Breast epithelium (tissue), 4 donors: ENCODE data around the gene ZFHX2. TPM values are rescaled to one million over a fixed set of nuclear protein-coding genes. Genes with fewer than 3 reads are reported as not detected.

ENCODE experiments used
- DNase-seq, 2 donors: peaks; one replicate each; pipeline ENCODE4 v3.0.0-alpha.2; 2019; ENCODE audit warnings: low spot score in 2 of 2
- H3K27ac ChIP-seq, 2 donors: fragments of 200-600 bp; sonication (generic) in 1 of 2; one replicate each; pipeline ENCODE4 v1.5.1; 2016 to 2019; ENCODE audit warnings: mild to moderate bottlenecking in 1 of 2
- H3K27me3 ChIP-seq, 2 donors: fragments of 200-600 bp; sonication (generic) in 1 of 2; one replicate each; pipeline versions ENCODE4 v1.5.1 to v1.6.0; 2017 to 2019; ENCODE audit warnings: control low read depth in 1 of 2, mild to moderate bottlenecking in 1 of 2
- H3K36me3 ChIP-seq: fragments of 200-600 bp; one replicate; pipeline ENCODE4 v1.5.1; 2019
- H3K4me1 ChIP-seq, 2 donors: fragments of 200-600 bp; sonication (generic); one replicate each; pipeline ENCODE4 v1.5.1; 2016 to 2019; ENCODE audit warnings: control low read depth in 1 of 2
- H3K4me3 ChIP-seq, 3 donors: fragments of 200-600 bp; sonication (generic); 1 replicate in 2 of 3; 2 replicates in 1 of 3; pipeline ENCODE4 v1.5.1; 2016 to 2019; ENCODE audit warnings: mild to moderate bottlenecking in 3 of 3, moderate library complexity in 2 of 3
- H3K9me3 ChIP-seq, 2 donors: fragments of 200-600 bp; sonication (generic) in 1 of 2; one replicate each; pipeline ENCODE4 v1.5.1; 2016 to 2019; ENCODE audit warnings: control low read depth in 1 of 2
- CTCF ChIP-seq, 3 donors: fragments of 450-650 bp; IDR thresholded peaks; one replicate each; pipeline ENCODE4 v1.5.1; 2016 to 2017; ENCODE audit warnings: antibody characterized with exemption in 3 of 3, mild to moderate bottlenecking in 3 of 3, moderate library complexity in 3 of 3
- POLR2A ChIP-seq: fragments of 450-650 bp; IDR thresholded peaks from one replicate; pipeline ENCODE4 v1.6.1; 2016; ENCODE audit warnings: antibody characterized with exemption, mild to moderate bottlenecking, moderate library complexity
- POLR2AphosphoS5 ChIP-seq, 3 donors: sonication (generic); formaldehyde crosslinking; IDR thresholded peaks; one replicate each; pipeline ENCODE4 v1.6.1; 2017; ENCODE audit warnings: antibody characterized with exemption in 3 of 3
- intact Hi-C: fragments of 100-400 bp; cut with DNase I; formaldehyde crosslinking; loops from one replicate; pipeline ENCODE4 v1.15.1; 2023; ENCODE audit warnings: low total_unique reads
- total RNA-seq, 3 donors: library from RNA; depleted of rRNA; stranded (reverse); fragments of >200 nt; gene quantifications; one replicate each; pipeline ENCODE4 v1.1.0, GENCODE V29; 2016

Gene ZFHX2
- total RNA-seq, 3 donors from 2014 or later: 0.48 to 1.2 (median 0.66) TPM

GRCh38 chr14:23571701-23572523 lies 20.3 kb upstream of the ZFHX2 start:
- H3K4me3 ChIP-seq: no peak overlapping the region
- DNase-seq: peak in 1 of 2 donors; percentile 36
- intact Hi-C loops: no loop called here
- no peak overlapping the region for H3K27ac ChIP-seq
- no peak for TF ChIP-seq POLR2A
- TF ChIP-seq CTCF (IDR thresholded peaks at IDR 0.05): no peak
- TF ChIP-seq POLR2AphosphoS5 (IDR thresholded peaks at IDR 0.05): no peak
- H3K4me1 ChIP-seq: peaks cover 0 to 13% of the 10 kb centered on the region in 2 donors
- H3K9me3 ChIP-seq: no peaks in the 10 kb centered on the region
- H3K27me3 ChIP-seq: peaks cover 5 to 17% of the 10 kb centered on the region in 2 donors
- H3K36me3 ChIP-seq: no peaks in the 10 kb centered on the region

- Histone ChIP-seq H3K9me3 (no peaks in the 10 kb centered on the region), H3K36me3 (no peaks in the 10 kb centered on the region), H3K4me3 (no peak overlapping the region), H3K27me3 (peaks cover 2 to 8% of the 10 kb centered on the region in 2 donors), H3K4me1 (peaks cover 4 to 13% of the 10 kb centered on the region in 2 donors), H3K27ac (no peak overlapping the region)
- intact Hi-C loops: no loop called here
- DNase-seq: peak in 1 of 2 donors; percentile 47
- TF ChIP-seq CTCF (IDR thresholded peaks at IDR 0.05) (no peak), POLR2AphosphoS5 (IDR thresholded peaks at IDR 0.05) (no peak)
Measured at GRCh38 chr14:23570806-23571483, 19.4 kb upstream of the ZFHX2 start.

GRCh38 chr14:23569443-23570151 lies 18.0 kb upstream of the ZFHX2 start:
- Histone ChIP-seq H3K4me3 (peak overlapping the region in 1 of 3 donors; percentile 20), H3K36me3 (no peaks in the 10 kb centered on the region), H3K9me3 (no peaks in the 10 kb centered on the region), H3K27ac (peak overlapping the region; percentile 88 to 91), H3K27me3 (no peaks in the 10 kb centered on the region), H3K4me1 (peaks cover 4 to 13% of the 10 kb centered on the region in 2 donors)
- TF ChIP-seq POLR2AphosphoS5 (IDR thresholded peaks at IDR 0.05) (no peak), CTCF (IDR thresholded peaks at IDR 0.05) (peak in 2 of 3 donors; percentile 22 to 64), POLR2A (no peak)
- intact Hi-C loops: no loop called here
- peak; percentile 61 to 77 for DNase-seq

- no peak overlapping the region for H3K4me3 ChIP-seq
- peak in 1 of 2 donors; percentile 25 for DNase-seq
- intact Hi-C loops: no loop called here
- TF ChIP-seq CTCF (IDR thresholded peaks at IDR 0.05): no peak
- TF ChIP-seq POLR2A: no peak
- no peak for TF ChIP-seq POLR2AphosphoS5 (IDR thresholded peaks at IDR 0.05)
- peak overlapping the region; percentile 72 to 88 for H3K27ac ChIP-seq
- no peaks in the 10 kb centered on the region for H3K36me3 ChIP-seq
- no peaks in the 10 kb centered on the region for H3K9me3 ChIP-seq
- no peaks in the 10 kb centered on the region for H3K27me3 ChIP-seq
- peaks cover 4 to 13% of the 10 kb centered on the region in 2 donors for H3K4me1 ChIP-seq
Measured at GRCh38 chr14:23568600-23569331, 17.2 kb upstream of the ZFHX2 start.
